K562 (cell line): Measurements from ENCODE around the gene HIPK2. TPM values are rescaled to one million over a fixed set of nuclear protein-coding genes. Genes with fewer than 3 reads are reported as not detected.

ENCODE experiments used
- ATAC-seq: fragments of 200-7000 bp; cut with Tn5 transposase; 3 replicates; pipeline ENCODE4 v1.9.1; 2020; ENCODE audit warnings: moderate library complexity
- BruUV-seq: library from RNA; stranded (reverse); fragments of 400-500 nt; replicated peaks from 2 replicates; lab custom pipeline; 2021; lab: Mats Ljungman, UMichigan
- CTCF ChIA-PET: fragments of 300-600 bp; formaldehyde crosslinking; extraction: SDS; loops from one replicate; lab custom pipeline; 2021; ENCODE audit warnings: low intra/inter-chr PET ratio; lab: Yijun Ruan, JAX
- POLR2A ChIA-PET: fragments of 300-600, 350-650 bp; sonication (Branson Sonifier 250); formaldehyde crosslinking; extraction: SDS; loops from one replicate; lab custom pipeline; 2021; ENCODE audit warnings: antibody characterized with exemption, inconsistent platforms; lab: Yijun Ruan, JAX
- DNase-seq, 4 experiments: peaks; one replicate each; pipeline versions ENCODE4 v3.0.0 to v3.0.0-alpha.2; 2011 to 2018; ENCODE audit warnings: low spot score in 3 of 4, mixed read lengths in 3 of 4; ENCODE audit errors: extremely low read depth in 1 of 4
- FAIRE-seq: peaks from 2 replicates; lab custom pipeline; 2011; peaks lifted over from hg19 to GRCh38; lab: Jason Lieb, UNC
- H2AFZ ChIP-seq: 2 replicates; pipeline ENCODE4 v1.6.0; 2011; ENCODE audit warnings: low read depth, low read length, control low read depth, inconsistent platforms
- H3K27ac ChIP-seq: fragments of 200-600 bp; 3 replicates; pipeline ENCODE4 v1.8.0; 2011; ENCODE audit warnings: low read depth, mild to moderate bottlenecking, control low read depth, inconsistent platforms, low read length, moderate library complexity, mixed read lengths; ENCODE audit errors: extremely low read depth
- H3K27me3 ChIP-seq, 2 experiments: fragments of 300-600 bp in 1 of 2; 2 replicates in 1 of 2; 3 replicates in 1 of 2; pipeline versions ENCODE4 v1.6.0 to v1.8.0; 2011; ENCODE audit warnings: inconsistent platforms in 2 of 2, low read length in 2 of 2, mild to moderate bottlenecking in 1 of 2, mixed read lengths in 1 of 2, moderate library complexity in 1 of 2; ENCODE audit not compliant: control insufficient read depth in 2 of 2, insufficient read depth in 2 of 2
- H3K36me3 ChIP-seq: fragments of 300-600 bp; 3 replicates; pipeline ENCODE4 v1.8.0; 2011; ENCODE audit warnings: mild to moderate bottlenecking, low read length, inconsistent platforms; ENCODE audit not compliant: control insufficient read depth, insufficient read depth
- H3K4me1 ChIP-seq, 2 experiments: fragments of 200-600 bp in 1 of 2; replicated peaks in 1 of 2; 2 replicates in 1 of 2; 3 replicates in 1 of 2; pipeline versions ENCODE4 v1.5.1 to v1.8.0; 2011; ENCODE audit warnings: inconsistent platforms in 2 of 2, low read length in 2 of 2, mild to moderate bottlenecking in 1 of 2, mixed read lengths in 1 of 2, moderate library complexity in 1 of 2; ENCODE audit not compliant: control insufficient read depth in 2 of 2, insufficient read depth in 2 of 2
- H3K4me2 ChIP-seq: 2 replicates; pipeline ENCODE4 v1.6.1; 2011; ENCODE audit warnings: low read length, control low read depth, inconsistent platforms, mixed read lengths; ENCODE audit not compliant: insufficient read depth
- H3K4me3 ChIP-seq: fragments of 200-600 bp; sonication (generic), shearing (Covaris generic); 2 replicates; pipeline ENCODE4 v1.5.1; 2016; ENCODE audit warnings: control low read depth, inconsistent platforms
- H3K79me2 ChIP-seq: fragments of 200-600 bp; 3 replicates; pipeline ENCODE4 v1.8.0; 2011; ENCODE audit warnings: low read length, inconsistent platforms; ENCODE audit not compliant: control insufficient read depth, insufficient read depth
- H3K9ac ChIP-seq, 2 experiments: 2 replicates each; pipeline versions ENCODE4 v1.6.0 to v1.6.1; 2011; ENCODE audit warnings: low read depth in 2 of 2, low read length in 2 of 2, control low read depth in 1 of 2, inconsistent platforms in 1 of 2, mild to moderate bottlenecking in 1 of 2, mixed read lengths in 1 of 2; ENCODE audit not compliant: insufficient read depth in 1 of 2
- H3K9me1 ChIP-seq: one replicate; pipeline ENCODE4 v1.6.0; 2011; ENCODE audit warnings: inconsistent platforms, mild to moderate bottlenecking, low read length, moderate library complexity; ENCODE audit not compliant: control insufficient read depth, insufficient read depth
- H3K9me3 ChIP-seq: replicated peaks from 2 replicates; pipeline ENCODE4 v1.5.1; 2011; ENCODE audit warnings: low read depth, low read length, inconsistent platforms; ENCODE audit not compliant: control insufficient read depth, insufficient read depth
- H4K20me1 ChIP-seq: replicated peaks from 2 replicates; pipeline ENCODE4 v1.6.1; 2011; ENCODE audit warnings: low read length, inconsistent platforms, mixed read lengths; ENCODE audit not compliant: control insufficient read depth, insufficient read depth
- BMI1 ChIP-seq: fragments of 150-350 bp; IDR thresholded peaks from 2 replicates; pipeline ENCODE4 v1.6.1; 2014; ENCODE audit warnings: low read length
- CTBP1 ChIP-seq: fragments of 450-650 bp; IDR thresholded peaks from 2 replicates; pipeline ENCODE4 v1.6.1; 2016; ENCODE audit warnings: borderline replicate concordance
- E2F4 ChIP-seq: sonication (generic); formaldehyde crosslinking; IDR thresholded peaks from 2 replicates; pipeline ENCODE4 v1.8.0; 2022; ENCODE audit warnings: mild to moderate bottlenecking, low read depth, missing genetic modification reagents
- FUS ChIP-seq: fragments of 200-400 bp; formaldehyde crosslinking; optimal IDR thresholded peaks from 2 replicates; pipeline ENCODE3; 2017; ENCODE audit warnings: low read depth, low read length
- GATAD2A ChIP-seq: fragments of 450-650 bp; IDR thresholded peaks from 2 replicates; pipeline ENCODE4 v1.6.1; 2017
- GTF2E2 ChIP-seq: fragments of 200-800 bp; sonication (Bioruptor generic); IDR thresholded peaks from 2 replicates; pipeline ENCODE4 v1.6.1; 2016; ENCODE audit warnings: missing genetic modification characterization, missing compliant biosample characterization
- HES1 ChIP-seq: fragments of 450-650 bp; IDR thresholded peaks from 2 replicates; pipeline ENCODE4 v1.6.1; 2016; ENCODE audit warnings: low read depth, mild to moderate bottlenecking, moderate library complexity
- MEF2D ChIP-seq: conservative IDR thresholded peaks from 2 replicates; pipeline ENCODE4 v1.6.1; 2016; ENCODE audit warnings: low read depth, missing genetic modification characterization, missing compliant biosample characterization
- NUFIP1 ChIP-seq: fragments of 450-650 bp; IDR thresholded peaks from 2 replicates; pipeline ENCODE4 v1.6.1; 2018; ENCODE audit not compliant: partially characterized antibody
- PHB2 ChIP-seq: fragments of 450-650 bp; IDR thresholded peaks from 2 replicates; pipeline ENCODE4 v1.6.1; 2017; ENCODE audit warnings: low read depth
- SNIP1 ChIP-seq: fragments of 450-650 bp; IDR thresholded peaks from 2 replicates; pipeline ENCODE4 v1.7.1; 2017; ENCODE audit warnings: low read depth, mild to moderate bottlenecking
- TCF3 ChIP-seq: sonication (generic); formaldehyde crosslinking; IDR thresholded peaks from 2 replicates; pipeline ENCODE4 v1.4.0; 2020; ENCODE audit warnings: mild to moderate bottlenecking, missing genetic modification reagents
- ZNF239 ChIP-seq: fragments of 250-450 bp; sonication (Bioruptor Pico); IDR thresholded peaks from 2 replicates; pipeline ENCODE4 v1.4.0; 2020; ENCODE audit warnings: mild to moderate bottlenecking
- ZNF354B ChIP-seq: fragments of 250-450 bp; sonication (Bioruptor Pico); IDR thresholded peaks from 2 replicates; pipeline ENCODE4 v1.4.0; 2020
- ZNF589 ChIP-seq: fragments of 200-800 bp; sonication (Bioruptor generic); IDR thresholded peaks from 2 replicates; pipeline ENCODE4 v1.6.1; 2016; ENCODE audit warnings: low read depth, missing genetic modification characterization, missing compliant biosample characterization
- WGBS: fragments of 100-300 bp; shearing (Covaris generic); methylation state at CpG from one replicate; pipeline ENCODE4 v1.1.6; 2016; ENCODE audit warnings: low coverage, mixed read lengths; ENCODE audit not compliant: insufficient coverage; ENCODE audit errors: missing lambda C conversion rate; 5-methylcytosine and 5-hydroxymethylcytosine counted together
- in situ Hi-C: fragments of 300-500 bp; cut with MboI; formaldehyde crosslinking; loops from 4 replicates; pipeline ENCODE4 v1.15.0; 2018; ENCODE audit warnings: inconsistent platforms, mixed read lengths
- intact Hi-C: fragments of 100-400 bp; cut with micrococcal nuclease; formaldehyde crosslinking; loops from 2 replicates; pipeline ENCODE4 v1.14.2; 2022
- polyA plus RNA-seq, 8 experiments: library from polyadenylated mRNA; depleted of rRNA in 4 of 8; stranded (reverse) in 5 of 8; unstranded in 3 of 8; fragments of >200 nt; fragmentation: Nextera tagmentation in 2 of 8; fragmentation: Illumina TruSeq in 1 of 8; extraction: Ambion mirVana in 2 of 8; extraction: Trizol in 1 of 8; gene quantifications; 2 replicates each; pipeline versions ENCODE4 v1.2.1 to v1.2.3, GENCODE V29; 2011 to 2014; ENCODE audit warnings: inconsistent platforms in 1 of 8, missing spikeins in 1 of 8
- total RNA-seq, 7 experiments: library from RNA; depleted of rRNA in 6 of 7; stranded (reverse); fragments of >200 nt in 6 of 7; fragmentation: Illumina TruSeq in 2 of 7; extraction: Trizol in 2 of 7; gene quantifications; 2 replicates each; pipeline versions ENCODE4 v1.2.1 to v1.2.3, GENCODE V29; 2011 to 2021; ENCODE audit warnings: low replicate concordance in 1 of 7
- TF ChIP-seq, protein P1 (sequence below): fragments of 450-650 bp; IDR thresholded peaks from 2 replicates; pipeline ENCODE4 v1.6.1; 2016
- TF ChIP-seq, protein P2 (sequence below): fragments of 450-650 bp; IDR thresholded peaks from 2 replicates; pipeline ENCODE4 v1.6.1; 2017; ENCODE audit warnings: mild to moderate bottlenecking, moderate library complexity

Gene HIPK2
- total and polyA plus RNA-seq, 9 of the 15 experiments (the other 6 are each of a cell fraction or from before 2014, with no cell fraction given) = 0.69 to 19.8 (median 5.1) TPM

- no TSS peak for BruUV-seq
Measured at GRCh38 chr7:139725077-139725476, 52.7 kb downstream of the HIPK2 start.

More at GRCh38 chr7:139725077-139725476, 52.7 kb downstream of the HIPK2 start:
- 49% methylated on average over 6 of the region's 6 CpGs for WGBS
- FAIRE-seq (no peak), DNase-seq (no peak), ATAC-seq (no peak)
- POLR2A ChIA-PET = interaction anchor here (0.7 to 1.3 kb wide), 4 partner anchors 11 to 52 kb away, joined by 3 to 5 read pairs (median 3); no protein-coding TSS in a partner anchor
- Histone ChIP-seq H3K27ac (no peak overlapping the region), H3K79me2 (no peaks in the 10 kb centered on the region), H3K9ac (no peak overlapping the region), H3K36me3 (no peaks in the 10 kb centered on the region), H2AFZ (no peak overlapping the region), H3K4me3 (no peak overlapping the region), H4K20me1 (peaks cover 3% of the 10 kb centered on the region), H3K4me1 (peaks cover 0 to 5% of the 10 kb centered on the region in 2 experiments; a peak in 2 of 5 replicates), H3K9me1 (no peaks in the 10 kb centered on the region), H3K9me3 (no peaks in the 10 kb centered on the region), H3K27me3 (peaks cover 0 to 3% of the 10 kb centered on the region in 2 experiments; a peak in 2 of 5 replicates), H3K4me2 (no peak overlapping the region)
- intact Hi-C loops (no loop called here), in situ Hi-C loops (no loop called here)
- TF ChIP-seq CTBP1 (no peak), ZNF239 (CRISPR knock-in tag) (no peak), ZNF589 (CRISPR knock-in tag) (no peak), SNIP1 (no peak), BMI1 (no peak), HES1 (no peak), NUFIP1 (no peak), MEF2D (tag) (no peak), E2F4 (CRISPR knock-in tag) (no peak), FUS (no peak), PHB2 (no peak), ZNF354B (CRISPR knock-in tag) (no peak), TCF3 (no peak), GTF2E2 (no peak), GATAD2A (no peak)
- TF ChIP-seq, protein P1, sequence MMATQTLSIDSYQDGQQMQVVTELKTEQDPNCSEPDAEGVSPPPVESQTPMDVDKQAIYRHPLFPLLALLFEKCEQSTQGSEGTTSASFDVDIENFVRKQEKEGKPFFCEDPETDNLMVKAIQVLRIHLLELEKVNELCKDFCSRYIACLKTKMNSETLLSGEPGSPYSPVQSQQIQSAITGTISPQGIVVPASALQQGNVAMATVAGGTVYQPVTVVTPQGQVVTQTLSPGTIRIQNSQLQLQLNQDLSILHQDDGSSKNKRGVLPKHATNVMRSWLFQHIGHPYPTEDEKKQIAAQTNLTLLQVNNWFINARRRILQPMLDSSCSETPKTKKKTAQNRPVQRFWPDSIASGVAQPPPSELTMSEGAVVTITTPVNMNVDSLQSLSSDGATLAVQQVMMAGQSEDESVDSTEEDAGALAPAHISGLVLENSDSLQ = no peak
- TF ChIP-seq, protein P2, sequence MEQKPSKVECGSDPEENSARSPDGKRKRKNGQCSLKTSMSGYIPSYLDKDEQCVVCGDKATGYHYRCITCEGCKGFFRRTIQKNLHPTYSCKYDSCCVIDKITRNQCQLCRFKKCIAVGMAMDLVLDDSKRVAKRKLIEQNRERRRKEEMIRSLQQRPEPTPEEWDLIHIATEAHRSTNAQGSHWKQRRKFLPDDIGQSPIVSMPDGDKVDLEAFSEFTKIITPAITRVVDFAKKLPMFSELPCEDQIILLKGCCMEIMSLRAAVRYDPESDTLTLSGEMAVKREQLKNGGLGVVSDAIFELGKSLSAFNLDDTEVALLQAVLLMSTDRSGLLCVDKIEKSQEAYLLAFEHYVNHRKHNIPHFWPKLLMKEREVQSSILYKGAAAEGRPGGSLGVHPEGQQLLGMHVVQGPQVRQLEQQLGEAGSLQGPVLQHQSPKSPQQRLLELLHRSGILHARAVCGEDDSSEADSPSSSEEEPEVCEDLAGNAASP = no peak
- CTCF ChIA-PET = no interaction called here
